ENCODE measurements around the gene ZNF668. TPM values are rescaled to one million over a fixed set of nuclear protein-coding genes. Genes with fewer than 3 reads are reported as not detected.

ZNF668 gene
- total and polyA plus RNA-seq, 2 experiments from 2014 or later, result 6.2 to 13.1 TPM

DNA sequence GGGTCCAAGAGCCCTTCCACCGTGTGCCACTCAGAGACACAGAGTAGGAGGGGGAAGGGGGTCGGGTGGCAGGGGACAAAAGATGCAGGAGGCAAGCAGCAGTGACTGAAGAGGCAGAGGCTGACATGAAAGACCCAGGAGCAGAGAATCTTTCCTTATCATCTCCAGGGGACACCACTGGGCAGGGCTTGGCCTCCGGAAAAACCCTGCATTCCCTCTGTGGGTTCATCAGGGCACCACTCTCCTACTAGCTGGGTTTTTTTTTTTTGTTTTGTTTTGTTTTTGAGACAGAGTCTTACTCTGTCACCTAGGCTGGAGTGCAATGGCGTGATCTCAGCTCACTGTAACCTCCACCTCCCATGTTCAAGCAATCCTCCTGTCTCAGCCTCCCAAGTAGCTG is 42.8 kb downstream of the ZNF668 start:
- peaks cover 9% of the 10 kb centered on the region for H3K4me1 ChIP-seq (ENCODE audit: insufficient read depth)
- Mint-ChIP-seq H3K27me3 (ENCODE audit: insufficient read depth, low read depth, poor library complexity) (peaks cover 10% of the 10 kb centered on the region), H3K9me3 (no peaks in the 10 kb centered on the region; the same call in 2 of the 3 replicates), H3K4me1 (peaks cover 9% of the 10 kb centered on the region; the same call in 1 of the 3 replicates), H3K36me3 (ENCODE audit: low read depth) (peaks cover 2% of the 10 kb centered on the region; the same call in 1 of the 3 replicates), H3K27ac (no peak overlapping the region), H3K4me3 (0 out of 3 replicates have a peak overlapping the region, but pooled peaks have one; percentile 26)
- no peaks in the 10 kb centered on the region for H3K9me2 ChIP-seq (ENCODE audit: insufficient read depth)
- no peak overlapping the region for H3K4me2 ChIP-seq
- peaks cover 12% of the 10 kb centered on the region for H3F3A ChIP-seq (replicated peaks; ENCODE audit: low read depth)
- no peaks in the 10 kb centered on the region for H4K20me1 ChIP-seq (replicated peaks; ENCODE audit: insufficient read depth)
- TF ChIP-seq NANOG (IDR thresholded peaks at IDR 0.05; ENCODE audit: borderline replicate concordance) (no peak), EZH2phosphoT487 (IDR thresholded peaks at IDR 0.05; ENCODE audit: unreplicated experiment) (no peak), CREB1 (CRISPR knock-in tag; IDR thresholded peaks at IDR 0.05; ENCODE audit: low read depth) (no peak), EZH2 (IDR thresholded peaks at IDR 0.05; ENCODE audit: low read depth, unreplicated experiment) (no peak), ZNF462 (CRISPR knock-in tag; IDR thresholded peaks at IDR 0.05) (no peak), POLR2AphosphoS5 (IDR thresholded peaks at IDR 0.05; ENCODE audit: low read depth) (no peak), ZNF114 (CRISPR knock-in tag; IDR thresholded peaks at IDR 0.05) (no peak), JUNB (IDR thresholded peaks at IDR 0.05; ENCODE audit: unreplicated experiment) (no peak), STAT1 (IDR thresholded peaks at IDR 0.05; ENCODE audit: unreplicated experiment) (no peak), ZNF331 (CRISPR knock-in tag; IDR thresholded peaks at IDR 0.05; ENCODE audit: low read depth) (no peak)
- TF ChIP-seq, protein P1, sequence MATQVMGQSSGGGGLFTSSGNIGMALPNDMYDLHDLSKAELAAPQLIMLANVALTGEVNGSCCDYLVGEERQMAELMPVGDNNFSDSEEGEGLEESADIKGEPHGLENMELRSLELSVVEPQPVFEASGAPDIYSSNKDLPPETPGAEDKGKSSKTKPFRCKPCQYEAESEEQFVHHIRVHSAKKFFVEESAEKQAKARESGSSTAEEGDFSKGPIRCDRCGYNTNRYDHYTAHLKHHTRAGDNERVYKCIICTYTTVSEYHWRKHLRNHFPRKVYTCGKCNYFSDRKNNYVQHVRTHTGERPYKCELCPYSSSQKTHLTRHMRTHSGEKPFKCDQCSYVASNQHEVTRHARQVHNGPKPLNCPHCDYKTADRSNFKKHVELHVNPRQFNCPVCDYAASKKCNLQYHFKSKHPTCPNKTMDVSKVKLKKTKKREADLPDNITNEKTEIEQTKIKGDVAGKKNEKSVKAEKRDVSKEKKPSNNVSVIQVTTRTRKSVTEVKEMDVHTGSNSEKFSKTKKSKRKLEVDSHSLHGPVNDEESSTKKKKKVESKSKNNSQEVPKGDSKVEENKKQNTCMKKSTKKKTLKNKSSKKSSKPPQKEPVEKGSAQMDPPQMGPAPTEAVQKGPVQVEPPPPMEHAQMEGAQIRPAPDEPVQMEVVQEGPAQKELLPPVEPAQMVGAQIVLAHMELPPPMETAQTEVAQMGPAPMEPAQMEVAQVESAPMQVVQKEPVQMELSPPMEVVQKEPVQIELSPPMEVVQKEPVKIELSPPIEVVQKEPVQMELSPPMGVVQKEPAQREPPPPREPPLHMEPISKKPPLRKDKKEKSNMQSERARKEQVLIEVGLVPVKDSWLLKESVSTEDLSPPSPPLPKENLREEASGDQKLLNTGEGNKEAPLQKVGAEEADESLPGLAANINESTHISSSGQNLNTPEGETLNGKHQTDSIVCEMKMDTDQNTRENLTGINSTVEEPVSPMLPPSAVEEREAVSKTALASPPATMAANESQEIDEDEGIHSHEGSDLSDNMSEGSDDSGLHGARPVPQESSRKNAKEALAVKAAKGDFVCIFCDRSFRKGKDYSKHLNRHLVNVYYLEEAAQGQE (IDR thresholded peaks at IDR 0.05; ENCODE audit: unreplicated experiment), result no peak
- TF ChIP-seq, protein P2, sequence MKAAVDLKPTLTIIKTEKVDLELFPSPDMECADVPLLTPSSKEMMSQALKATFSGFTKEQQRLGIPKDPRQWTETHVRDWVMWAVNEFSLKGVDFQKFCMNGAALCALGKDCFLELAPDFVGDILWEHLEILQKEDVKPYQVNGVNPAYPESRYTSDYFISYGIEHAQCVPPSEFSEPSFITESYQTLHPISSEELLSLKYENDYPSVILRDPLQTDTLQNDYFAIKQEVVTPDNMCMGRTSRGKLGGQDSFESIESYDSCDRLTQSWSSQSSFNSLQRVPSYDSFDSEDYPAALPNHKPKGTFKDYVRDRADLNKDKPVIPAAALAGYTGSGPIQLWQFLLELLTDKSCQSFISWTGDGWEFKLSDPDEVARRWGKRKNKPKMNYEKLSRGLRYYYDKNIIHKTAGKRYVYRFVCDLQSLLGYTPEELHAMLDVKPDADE (IDR thresholded peaks at IDR 0.05), result no peak
- TF ChIP-seq, protein P3, sequence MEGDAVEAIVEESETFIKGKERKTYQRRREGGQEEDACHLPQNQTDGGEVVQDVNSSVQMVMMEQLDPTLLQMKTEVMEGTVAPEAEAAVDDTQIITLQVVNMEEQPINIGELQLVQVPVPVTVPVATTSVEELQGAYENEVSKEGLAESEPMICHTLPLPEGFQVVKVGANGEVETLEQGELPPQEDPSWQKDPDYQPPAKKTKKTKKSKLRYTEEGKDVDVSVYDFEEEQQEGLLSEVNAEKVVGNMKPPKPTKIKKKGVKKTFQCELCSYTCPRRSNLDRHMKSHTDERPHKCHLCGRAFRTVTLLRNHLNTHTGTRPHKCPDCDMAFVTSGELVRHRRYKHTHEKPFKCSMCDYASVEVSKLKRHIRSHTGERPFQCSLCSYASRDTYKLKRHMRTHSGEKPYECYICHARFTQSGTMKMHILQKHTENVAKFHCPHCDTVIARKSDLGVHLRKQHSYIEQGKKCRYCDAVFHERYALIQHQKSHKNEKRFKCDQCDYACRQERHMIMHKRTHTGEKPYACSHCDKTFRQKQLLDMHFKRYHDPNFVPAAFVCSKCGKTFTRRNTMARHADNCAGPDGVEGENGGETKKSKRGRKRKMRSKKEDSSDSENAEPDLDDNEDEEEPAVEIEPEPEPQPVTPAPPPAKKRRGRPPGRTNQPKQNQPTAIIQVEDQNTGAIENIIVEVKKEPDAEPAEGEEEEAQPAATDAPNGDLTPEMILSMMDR (conservative IDR thresholded peaks at IDR 0.05; ENCODE audit: low read depth in 2 of 2), result no peak
- no peak overlapping the region for H3K4me3 ChIP-seq
- no peak for ATAC-seq
- DNase-seq (ENCODE audit: low spot score), result no peak
- H3K79me2 ChIP-seq (replicated peaks; ENCODE audit: insufficient read depth), result no peaks in the 10 kb centered on the region; the same call in 1 of the 2 replicates
- no peaks in the 10 kb centered on the region for H3K36me3 ChIP-seq (ENCODE audit: insufficient read depth)
- H2AFZ ChIP-seq, result no peak overlapping the region
- no peaks in the 10 kb centered on the region for H3K27me3 ChIP-seq (ENCODE audit: insufficient read depth)
- no peak overlapping the region for H3K27ac ChIP-seq (ENCODE audit: low read depth)
